GM21528 (cell line): ENCODE results near the gene BRINP3.

Experiments
- ATAC-seq: cut with Tn5 transposase; IDR thresholded peaks from one replicate; pipeline ENCODE4 v1.9.1; 2021; ENCODE audit warnings: mild to moderate bottlenecking, moderate library complexity; ENCODE audit not compliant: unreplicated experiment, low FRiP score

The BRINP3 gene

DNA sequence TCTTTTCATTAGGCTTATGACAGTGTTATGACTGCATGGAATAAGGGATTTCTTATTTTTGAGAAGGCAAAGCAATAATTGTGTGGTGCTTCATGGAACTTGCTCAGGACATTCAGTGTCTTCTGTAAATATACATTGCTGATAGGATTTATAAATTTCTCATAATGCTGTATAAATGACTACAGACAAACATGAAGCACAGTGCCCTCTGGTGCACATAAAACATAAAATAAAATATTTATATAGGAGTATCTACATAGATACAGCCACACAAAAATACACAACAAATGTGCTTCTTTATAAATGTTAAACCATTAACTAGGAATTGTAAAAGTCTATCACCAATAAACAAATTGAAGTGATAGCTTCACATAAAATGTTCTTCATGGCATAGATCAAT lies 24.1 kb downstream of the BRINP3 start:
- no peak for ATAC-seq

DNA sequence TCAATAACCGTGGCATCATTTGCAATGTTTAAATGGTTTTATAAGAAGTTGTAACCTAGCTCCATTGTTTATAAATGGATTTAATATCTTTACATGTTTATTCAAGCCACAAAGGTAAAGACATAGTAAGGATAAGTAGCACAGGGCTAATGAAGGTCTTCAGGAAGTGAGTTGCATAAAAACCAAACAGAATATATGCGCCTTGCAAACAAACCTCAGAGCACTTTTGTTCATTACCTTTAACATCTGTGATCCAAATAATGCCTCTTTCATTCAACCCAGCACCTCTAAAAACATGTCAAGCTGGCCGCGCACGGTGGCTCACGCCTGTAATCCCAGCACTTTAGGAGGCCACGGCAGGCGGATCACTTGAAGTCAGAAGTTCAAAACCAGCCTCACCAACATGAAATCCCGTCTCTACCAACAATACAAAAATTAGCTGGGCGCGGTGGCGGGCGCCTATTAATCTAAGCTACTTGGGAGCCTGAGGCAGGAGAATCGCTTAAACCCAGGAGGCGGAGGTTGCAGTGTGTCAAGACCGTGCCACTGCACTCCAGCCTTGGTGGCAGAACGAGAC lies 25.3 kb downstream of the BRINP3 start:
- ATAC-seq = no peak

DNA sequence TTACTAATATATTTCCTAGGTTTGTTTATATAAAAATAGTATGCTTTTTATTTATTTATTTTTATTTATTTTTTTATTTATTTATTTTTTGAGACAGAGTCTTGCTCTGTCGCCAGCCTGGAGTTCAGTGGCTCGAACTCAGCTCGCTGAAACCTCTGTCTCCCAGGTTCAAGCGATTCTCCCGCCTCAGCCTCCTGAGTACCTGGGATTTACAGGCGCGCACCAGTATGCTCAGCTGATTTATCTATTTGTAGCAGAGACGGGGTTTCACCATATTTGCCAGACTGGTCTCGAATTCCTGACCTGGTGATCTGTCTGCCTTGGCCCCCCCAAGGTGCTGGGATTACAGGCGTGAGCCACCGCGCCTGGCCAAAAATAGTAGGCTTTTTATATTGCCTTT lies 33.2 kb downstream of the BRINP3 start:
- no peak for ATAC-seq

DNA sequence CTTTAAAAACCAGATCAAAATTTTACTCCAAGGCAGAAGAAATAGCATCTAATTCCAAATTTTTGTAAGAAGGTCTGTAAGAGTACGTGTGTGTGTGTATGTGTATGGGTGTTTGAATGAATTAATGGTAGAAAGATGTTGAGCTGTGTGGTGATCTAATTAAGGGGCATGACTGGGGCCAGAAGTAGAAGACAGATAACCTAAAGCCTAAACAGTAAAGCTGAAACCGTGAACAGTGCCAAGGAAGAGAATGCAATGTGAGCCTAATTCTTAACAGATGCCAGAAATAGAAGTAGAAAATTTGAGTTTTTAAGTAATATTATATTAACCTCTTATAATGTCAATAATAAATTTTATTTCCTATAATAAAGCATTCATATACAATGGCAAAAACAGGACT lies 38.2 kb downstream of the BRINP3 start:
- no peak for ATAC-seq

DNA sequence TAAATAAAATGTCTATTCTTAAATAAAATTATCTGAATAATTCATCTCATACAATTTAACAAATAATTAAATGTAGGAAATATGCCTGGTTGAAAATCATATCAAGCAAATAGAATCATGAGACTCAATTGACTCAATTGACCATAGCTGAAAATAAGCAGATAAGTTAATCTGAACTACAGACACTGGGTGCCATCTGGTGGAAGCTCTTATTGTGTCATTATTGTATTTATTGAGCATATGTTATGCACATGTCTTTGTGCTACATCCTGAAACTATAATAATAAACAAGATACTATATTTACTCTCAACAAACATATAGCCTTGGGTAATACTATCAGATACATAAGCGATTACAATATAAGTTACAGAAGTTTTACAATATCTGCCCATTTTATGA lies 41.0 kb downstream of the BRINP3 start:
- no peak for ATAC-seq

DNA sequence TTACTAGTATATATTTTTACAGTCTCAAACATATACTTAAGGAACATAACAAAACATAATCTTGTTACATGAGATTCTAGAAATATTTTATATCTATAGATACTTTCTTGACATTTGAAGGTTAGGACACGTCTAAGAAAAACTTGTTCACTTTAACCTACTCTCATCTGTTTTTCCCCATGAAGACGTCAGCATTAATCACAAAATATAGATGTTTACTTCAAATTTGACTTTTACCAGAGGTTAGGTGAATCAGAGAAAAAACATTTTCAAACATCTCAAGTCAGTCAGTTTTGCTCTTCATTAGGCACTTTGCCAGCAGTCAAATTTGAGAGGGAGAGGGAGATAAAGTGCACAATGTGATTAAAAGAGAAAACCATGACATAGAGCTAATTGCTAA lies 47.7 kb downstream of the BRINP3 start:
- no peak for ATAC-seq

DNA sequence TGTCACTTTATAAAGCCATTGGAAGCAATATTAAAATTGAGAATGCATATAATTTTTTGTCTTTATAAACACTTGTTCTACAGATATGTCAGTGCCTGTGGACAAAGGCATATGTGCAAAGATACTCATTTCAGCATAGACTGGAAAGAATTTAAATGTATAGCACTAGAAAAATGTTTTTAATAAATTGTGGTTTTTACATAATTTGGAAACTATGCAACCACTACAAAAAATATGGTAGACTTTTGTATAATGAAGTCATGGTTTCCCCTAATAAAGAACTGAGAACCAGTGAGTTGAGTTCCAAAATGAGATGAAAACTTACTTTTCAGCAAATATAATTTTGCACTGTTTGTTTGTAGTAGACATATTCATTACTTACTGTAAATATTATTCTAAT lies 48.5 kb downstream of the BRINP3 start:
- ATAC-seq = no peak

DNA sequence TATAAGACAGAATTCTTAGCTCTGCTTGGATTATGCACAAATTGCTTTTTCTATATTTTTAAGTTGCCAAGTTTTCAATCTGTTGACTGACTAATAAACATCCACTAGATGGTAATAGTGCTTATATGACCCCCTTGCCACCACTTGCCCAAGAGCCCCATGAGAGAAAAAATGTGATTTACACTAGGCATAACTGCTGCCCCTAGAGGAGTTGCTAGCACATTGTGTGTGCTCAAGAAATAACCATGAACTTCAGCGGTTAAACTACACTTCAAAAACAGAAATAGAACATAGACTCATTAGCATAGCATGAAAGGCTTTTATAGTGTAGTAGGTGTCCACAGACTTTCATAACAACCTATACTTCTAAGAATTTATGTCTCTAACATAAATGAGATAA lies 61.4 kb downstream of the BRINP3 start:
- ATAC-seq = no peak

DNA sequence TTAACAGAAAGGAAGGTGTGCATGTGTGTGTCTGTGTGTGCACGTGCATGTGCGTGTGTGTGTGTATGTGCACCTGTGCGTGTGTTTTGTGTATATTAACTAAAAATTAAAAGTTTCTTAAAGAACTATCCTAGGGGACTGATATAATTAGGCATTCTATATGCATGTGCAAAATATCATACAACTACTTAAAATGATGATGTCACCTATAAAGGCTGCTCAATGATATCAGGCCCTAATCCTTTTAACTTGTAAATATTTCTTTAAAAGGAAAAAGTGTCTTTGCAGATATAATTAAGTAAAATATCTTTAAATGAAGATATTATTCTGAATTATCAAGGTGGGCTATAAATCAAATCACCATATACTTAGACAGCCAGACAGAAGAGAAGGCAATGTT lies 64.5 kb downstream of the BRINP3 start:
- no peak for ATAC-seq

DNA sequence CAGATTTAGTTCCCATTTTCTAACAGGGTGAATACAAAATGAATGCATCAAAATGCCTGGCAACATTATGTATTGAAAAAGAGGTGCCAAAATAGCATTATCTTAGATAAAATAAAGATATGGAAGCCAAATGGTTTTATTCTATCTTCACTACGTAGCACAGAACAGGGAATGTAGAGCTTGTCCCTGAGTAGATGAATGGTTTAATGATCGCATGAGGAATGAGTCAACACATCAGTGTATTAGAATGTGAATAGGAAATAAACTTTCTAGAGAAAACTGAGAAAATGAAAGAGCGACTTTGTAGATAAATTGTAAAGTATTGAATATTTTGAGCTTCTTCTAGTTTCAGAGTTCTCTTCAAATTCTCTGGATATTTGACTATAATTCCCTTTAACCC lies 74.3 kb downstream of the BRINP3 start:
- no peak for ATAC-seq

DNA sequence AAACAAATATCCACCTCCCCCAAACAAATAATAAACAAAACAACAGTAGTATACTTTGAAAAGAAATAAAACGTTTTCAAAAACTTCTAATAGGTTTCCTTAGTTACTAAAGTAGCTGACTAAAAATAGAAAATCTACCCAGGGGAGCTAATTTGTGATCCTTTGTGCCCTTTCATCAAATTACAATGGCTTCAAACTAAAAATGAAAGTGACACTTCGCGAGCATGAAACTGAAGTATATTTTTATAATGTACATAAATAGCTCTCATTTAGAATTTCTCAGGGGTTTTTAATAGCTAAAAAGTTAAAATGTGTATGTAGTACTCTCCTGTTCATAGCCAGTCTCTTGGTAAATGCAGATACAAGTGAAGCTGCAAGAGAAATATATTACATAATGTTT lies 78.4 kb downstream of the BRINP3 start:
- no peak for ATAC-seq

DNA sequence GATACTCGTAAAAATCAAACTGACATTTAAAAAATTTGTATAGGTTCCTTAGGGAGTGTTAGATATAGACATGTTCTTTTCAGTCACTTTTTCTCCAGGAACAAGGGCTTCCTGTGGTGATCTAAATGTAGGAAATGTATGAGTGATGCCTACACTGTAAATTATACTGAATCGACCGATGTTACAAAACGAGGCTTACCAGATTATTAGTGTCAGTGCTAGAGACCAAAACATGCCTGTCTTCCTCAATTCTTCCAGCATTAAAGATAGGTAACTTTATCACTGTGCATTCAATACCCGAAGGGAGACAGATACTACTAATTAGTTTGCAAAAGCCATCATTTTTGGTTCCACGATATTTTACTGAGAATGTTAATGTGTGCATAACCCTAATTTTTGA lies 86.1 kb downstream of the BRINP3 start:
- ATAC-seq = no peak

DNA sequence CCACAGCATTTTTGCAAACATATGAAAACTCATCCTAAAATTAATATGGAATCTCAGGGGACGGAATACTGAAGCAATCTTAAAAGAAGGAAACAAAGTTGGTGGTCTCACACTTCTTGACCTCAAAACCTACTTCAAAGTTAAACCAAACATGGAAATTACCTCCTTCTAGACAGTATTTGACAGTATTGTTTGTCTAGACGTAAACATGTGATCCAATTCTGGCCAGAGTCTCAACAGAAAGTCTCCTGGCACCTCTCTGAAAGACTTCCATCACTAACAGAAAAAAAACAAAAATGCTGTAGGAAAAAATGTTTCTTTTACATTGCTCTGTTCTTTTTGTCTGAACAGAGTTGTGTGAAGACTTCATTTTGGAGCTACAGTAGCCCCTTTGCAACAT lies 99.7 kb downstream of the BRINP3 start:
- no peak for ATAC-seq

DNA sequence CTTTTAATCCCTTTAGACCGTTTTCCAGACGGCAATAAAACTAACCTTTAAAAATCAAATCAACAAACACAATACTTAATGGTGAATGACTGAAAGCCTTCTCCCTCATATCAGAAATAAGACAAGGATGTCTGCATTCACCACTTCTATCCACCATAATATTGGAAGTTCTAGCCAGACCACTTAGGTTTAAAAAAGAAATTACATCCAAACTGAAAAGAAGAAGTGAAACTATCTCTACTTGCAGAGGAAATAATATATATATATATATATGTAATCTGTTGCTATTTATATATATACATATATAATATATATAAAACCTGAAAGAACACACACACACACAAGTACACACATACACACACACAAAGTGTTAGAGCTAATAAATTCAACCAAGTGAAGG lies 100.4 kb downstream of the BRINP3 start:
- ATAC-seq = no peak

DNA sequence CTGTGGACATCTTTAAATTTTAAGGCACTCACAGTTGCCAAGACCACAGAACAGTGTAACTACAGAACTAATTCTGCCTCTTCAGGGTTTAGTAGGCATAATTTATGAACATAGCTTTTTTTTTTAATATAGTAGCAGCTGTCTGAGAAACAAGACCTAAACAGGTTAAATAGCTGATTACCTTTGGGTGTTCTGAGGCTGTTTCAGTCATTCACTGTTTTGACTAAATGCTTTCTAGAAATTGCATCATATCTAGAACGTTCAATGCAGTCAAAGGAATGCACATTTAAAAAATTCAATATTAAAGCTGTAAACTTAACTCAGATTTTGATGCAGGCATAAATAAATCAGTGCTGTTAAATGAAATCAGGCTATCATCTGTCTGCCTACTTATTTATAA lies 101.6 kb downstream of the BRINP3 start:
- no peak for ATAC-seq

DNA sequence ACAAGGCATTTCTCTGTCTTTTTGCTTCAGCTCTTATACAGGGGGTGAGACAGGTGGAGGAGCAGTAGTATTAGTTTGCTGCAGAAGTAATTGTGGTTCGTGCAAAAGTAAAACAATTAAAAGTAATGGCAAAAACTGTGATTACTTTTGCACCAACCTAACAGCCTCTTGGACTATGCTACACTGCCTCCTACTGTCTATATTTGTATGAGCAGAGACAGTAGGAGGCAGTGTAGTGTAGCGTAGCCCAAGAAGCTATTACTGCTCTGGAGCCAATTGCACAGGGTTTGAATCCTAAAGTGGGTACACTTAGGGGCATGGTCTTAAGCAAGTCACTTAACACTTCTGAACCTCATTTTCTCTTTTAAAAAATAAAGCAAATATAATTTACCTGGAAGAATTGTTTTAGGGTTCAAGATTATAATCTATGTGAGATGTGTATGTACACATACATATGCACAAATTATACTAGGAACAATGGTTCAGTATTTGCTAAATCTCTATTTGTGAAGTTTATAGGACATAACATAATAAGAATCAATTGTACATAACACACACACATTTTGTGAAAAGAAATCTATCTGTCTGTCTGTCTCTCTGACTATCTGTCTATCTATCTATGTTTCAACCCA lies 103.8 kb downstream of the BRINP3 start:
- peak; percentile 80 for ATAC-seq

DNA sequence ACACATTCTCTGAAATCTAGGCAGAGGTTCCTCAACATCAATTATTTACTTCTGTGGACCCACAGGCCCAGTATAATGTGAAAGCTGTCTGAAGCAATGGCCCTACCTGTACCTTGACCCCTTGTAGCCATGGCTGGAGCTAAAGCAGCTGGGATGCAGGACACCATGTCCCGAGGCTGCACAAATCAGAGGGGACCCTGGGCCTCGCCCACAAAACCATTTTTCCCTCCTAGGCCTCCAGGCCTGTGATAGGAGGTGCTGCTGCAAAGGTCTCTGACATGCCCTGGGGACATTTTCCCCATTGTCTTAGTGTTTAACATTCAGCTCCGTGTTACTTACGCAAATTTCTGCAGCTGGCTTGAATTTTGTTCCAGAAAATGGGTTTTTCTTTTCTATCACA lies 110.5 kb downstream of the BRINP3 start:
- no peak for ATAC-seq

DNA sequence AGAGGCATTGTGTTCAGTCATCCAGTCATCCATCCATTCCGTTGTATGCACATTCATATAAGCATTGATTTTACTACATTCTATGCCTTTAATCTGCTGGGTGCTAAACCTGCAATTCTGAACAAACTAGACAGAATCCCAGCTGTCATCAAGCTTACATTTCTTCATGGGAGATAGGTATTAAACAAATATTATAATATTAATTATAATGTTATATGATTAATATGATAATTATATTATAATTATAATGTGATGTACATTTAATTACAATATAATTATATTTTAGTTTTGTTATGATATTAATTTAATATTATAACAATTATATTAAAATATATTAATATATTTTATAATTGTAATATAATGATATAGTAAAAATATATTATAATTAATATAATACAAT lies 112.4 kb downstream of the BRINP3 start:
- ATAC-seq = no peak

DNA sequence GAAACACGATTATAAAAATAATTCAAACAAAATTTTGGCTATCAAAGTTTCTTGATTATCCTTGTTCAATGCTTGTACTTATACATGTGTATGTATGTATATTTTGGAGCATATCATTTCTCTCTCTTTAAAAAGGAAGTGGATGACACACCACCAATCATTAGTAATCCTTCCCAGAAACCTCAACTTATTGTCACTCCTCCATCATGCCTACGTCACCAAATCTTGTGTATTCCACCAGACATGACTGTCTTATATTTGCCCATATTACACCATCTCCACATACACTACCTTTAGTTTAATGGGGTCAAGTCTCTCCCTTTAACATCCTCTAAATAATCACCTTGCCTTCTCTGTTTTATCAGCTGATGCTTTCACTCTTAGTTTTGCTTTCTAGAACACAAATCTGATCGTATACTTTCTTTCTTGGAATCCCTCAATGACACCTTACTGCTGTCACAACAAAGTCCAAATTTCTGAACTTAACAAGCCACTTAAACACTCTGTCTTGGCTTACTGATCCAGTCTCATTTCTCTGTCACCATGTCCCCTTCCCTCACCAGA lies 124.0 kb downstream of the BRINP3 start:
- ATAC-seq = no peak

DNA sequence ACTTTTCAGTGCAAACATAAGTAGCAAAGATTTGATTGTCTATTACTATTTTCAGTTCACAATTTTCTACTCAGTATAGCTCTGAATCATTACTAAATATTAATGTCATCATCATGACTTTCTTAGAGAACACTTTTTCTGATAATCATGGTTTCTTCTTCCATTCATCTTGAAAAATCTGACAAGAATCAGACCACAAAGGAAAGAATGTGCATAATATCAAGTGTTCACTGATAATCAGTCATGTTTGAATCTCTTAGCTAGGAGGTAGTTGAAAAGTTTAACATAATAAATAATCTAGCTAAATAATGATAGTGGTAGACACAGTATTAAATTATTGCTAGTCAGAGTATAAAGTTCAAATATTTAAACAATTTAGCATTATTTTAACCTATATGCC lies 133.2 kb downstream of the BRINP3 start:
- no peak for ATAC-seq

DNA sequence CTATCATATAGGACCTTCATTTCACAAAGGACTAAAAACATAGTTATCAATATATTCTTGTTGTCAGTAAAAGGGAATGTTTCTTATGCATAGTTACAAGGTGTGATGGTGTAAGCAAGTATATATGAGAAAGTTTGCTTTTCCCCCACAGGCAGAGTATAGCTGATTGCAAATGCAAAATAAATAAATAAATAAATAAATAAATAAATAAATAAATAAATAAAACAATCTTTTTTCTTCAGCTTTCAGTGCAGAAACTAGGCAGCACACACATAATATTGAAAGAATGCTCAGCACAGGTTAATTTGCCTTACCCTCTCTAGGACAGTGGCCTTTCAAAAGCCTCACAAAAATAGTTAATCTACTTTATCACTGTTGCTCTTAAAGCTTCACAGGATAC lies 138.8 kb downstream of the BRINP3 start:
- ATAC-seq = no peak

DNA sequence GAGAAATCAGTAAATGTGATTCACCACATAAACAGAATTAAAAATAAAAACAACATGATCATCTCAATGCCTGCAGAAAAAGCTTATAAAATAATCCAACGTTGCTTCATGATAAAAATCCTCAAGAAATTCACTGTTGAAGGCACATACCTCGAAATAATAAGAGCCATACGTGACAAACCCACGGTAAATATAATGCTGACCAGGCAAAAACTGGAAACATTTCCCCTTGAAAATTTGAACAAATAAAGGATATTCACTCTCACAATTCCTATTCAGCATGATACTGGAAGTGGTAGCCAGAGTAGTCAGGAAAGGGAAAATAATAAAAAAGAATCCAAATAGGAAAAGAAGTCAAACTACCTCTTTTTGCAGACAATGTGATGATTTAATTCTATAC lies 148.8 kb downstream of the BRINP3 start:
- no peak for ATAC-seq

DNA sequence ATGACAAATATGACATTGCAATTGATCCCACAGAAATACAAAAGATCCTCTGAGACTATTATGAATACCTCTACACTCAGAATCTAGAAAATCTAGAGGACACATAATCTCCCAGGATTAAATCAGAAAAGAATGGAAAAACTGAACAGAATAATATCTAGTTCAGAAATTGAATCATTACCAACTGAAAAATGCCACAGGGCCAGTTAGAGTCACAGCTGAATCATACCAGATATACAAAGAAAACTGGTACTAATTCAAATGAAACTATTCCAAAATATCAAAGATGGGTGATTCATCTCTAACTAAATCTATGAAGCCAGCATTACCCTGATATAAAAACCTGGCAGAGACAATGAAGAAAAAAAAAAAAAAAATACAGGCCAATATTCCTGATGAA lies 149.3 kb downstream of the BRINP3 start:
- no peak for ATAC-seq
